Activated CD4-positive, alpha-beta T cell treated with anti-CD3 and anti-CD28 coated beads, Interleukin-10, Interleukin-2, amounts not matched to agents 100 ng/mL and 50 ng/mL, durations not matched to agents 16 hours and 8 hours (primary cell): Measurements from ENCODE around the gene CENPX.
"Not testable (repeated sequence)": the region's sequence is repeated elsewhere in the genome, so short reads cannot be mapped to it uniquely, and the experiment has no call there.

ENCODE experiments used
- DNase-seq: peaks from one replicate; pipeline ENCODE4 v3.0.0-alpha.2; 2020

Gene CENPX

DNA sequence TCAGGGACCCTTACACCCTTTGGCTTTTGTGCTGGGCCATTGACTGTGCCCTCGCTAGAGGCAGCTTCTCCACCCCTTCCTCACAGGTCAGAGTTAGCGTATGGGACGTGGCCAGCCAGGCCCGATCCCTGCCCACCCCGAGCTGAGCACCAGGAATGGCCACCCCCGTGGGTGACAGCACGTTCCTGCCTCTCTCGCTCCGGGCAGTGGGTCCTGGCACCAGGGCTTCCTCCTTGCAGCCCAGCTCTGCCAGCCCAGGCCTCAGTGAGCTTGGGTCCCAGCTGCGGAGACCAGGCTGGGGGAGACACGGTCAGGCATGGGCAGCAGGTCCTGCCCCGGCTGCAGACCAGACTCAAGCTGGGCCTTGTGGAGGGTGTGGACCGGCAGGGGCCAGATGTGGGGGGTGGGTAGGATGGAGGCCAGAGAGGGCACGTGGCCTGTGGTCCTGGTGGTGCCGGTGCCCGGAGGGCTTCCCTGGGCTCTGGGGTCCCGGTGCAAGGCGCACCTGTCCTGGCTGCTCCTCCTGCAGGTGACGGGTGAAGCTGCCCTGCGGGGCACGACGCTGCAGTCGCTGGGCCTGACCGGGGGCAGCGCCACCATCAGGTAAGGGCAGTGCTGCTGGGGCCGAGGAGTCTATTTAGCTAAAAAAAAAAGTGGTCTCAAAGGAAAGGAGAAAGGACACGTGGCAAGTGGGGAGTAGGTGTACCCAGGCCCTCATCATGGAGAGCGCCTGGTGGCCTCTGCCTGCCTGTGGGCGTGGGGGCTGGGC lies 27.0 kb downstream of the CENPX start:
- DNase-seq: no peak

DNA sequence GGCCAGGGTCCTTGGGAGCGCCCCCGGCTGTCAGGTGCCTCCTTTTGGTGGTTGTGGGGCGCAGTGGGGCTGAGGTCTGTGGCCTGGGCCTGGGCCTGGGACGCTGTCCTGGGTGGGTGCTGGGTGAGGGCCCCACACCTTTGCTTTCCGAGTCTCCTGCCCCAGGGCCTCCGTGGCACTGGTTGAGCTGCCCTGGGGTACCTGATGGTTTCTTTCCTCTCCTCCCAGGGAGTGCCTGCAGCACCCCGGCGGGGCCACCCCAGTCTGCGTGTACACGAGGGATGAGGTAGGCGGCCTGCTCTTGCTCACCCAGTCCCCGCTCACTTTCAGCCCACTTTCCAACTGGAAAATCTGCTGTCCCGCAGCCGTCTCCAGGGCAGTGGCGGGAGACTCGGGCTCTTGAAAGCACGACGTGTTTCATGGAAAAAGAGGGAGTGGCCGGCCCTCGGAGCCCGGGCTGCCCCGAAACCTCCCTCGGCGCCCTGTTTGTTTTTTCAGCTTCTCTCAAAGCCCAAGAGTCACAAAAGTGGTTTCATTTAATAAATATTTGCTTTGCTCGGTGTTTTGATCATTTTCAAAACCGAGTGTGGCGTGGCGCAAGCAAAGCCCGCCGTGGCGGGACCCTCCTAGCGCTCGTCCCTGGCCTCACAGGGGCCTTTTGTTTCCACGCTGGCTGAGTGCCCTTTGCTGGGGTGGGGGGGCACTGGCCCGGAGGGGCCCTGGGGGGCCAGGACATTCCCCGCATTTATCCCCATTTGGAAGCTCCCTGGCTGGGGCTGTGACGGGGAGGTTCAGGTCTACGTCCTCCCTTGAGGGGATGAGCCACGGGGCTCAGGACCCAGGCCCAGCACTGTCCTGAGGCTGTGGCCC lies 27.9 kb downstream of the CENPX start:
- no peak for DNase-seq

GRCh38 chr17:81993729-81994592 lies 28.7 kb downstream of the CENPX start:
- DNase-seq: no peak

DNA sequence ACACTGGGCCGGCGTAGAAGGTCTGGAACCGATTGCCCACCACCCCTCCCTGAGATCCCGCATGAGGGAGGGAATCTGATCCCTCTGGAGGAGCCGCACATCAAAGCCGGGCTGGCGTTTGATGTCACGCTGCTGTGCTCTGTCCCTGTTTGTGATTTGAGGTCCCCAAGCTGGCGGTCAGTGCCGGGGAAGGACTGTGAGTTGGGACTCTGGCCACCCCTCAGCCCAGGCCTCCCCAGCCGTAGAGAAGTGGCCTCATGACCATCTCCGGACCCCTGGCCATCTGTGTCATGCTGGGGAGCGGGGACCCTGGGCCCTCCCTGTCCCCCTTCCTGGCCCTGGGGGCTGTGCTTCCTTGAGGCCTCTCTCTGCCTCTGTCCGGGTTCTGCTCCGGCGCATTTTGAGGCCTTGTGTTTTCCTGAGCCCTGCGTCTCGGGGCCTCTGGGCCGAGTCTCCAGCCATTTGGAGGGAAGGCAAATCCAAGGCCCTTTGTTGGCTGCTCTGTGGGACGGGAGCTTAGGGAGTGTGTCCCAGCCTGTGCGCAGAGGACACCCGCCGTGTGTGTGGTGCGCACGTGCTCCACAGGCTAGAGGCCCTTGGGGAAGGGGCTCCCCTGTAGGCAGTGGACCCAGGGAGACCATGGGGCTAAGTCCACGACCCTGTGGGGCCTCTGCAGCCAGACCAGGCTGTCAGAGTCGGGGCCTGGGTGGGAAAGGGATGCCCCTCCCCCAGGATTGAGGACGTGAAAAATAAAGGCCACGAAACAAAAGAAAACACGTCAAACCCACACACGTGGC lies 30.2 kb downstream of the CENPX start:
- DNase-seq: no peak

- DNase-seq: no peak
These were observed 30.9 kb downstream of the CENPX start for GRCh38 chr17:81991684-81992305.

DNA sequence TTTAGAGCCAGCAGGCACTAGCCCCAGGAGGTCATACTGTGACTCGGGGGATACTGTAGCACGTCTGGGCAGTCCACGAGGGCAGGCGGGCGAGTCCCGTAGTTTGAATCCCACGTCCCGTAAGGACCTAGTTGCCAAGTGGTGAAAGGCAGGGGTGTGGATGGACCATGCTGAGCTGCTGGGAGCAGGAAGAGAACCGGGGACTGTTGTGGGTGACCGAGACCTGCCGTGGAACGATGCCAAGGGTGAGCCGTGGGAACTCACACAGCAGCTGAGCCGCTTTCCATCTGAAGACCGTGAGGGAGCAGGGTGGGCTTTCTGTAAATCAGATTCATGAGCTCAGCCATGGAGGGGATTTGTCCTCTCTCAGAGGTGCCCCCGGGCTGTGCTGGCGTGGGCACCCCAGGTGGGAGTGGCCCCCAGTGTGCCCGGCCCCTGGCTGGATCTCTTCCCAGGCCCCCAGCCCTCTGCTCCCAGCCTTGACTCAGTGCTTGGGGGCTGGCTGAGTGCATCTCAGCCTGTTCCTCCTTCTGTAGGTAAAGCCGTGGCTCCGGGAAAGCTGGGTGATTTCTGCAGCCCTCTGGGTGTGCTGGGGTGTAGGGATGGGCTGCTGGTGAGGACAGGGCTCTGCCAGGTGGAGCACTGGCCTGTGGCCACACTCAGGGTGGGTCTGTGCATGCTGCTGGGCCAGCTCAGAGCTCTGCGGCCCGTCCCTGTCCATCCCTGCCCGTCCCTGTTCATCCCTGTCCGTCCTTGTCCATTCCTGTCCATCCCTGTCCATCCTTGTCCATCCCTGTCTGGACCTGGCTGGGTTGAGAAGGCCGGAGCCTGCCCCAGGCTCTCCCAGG lies 31.6 kb downstream of the CENPX start:
- no peak for DNase-seq

DNA sequence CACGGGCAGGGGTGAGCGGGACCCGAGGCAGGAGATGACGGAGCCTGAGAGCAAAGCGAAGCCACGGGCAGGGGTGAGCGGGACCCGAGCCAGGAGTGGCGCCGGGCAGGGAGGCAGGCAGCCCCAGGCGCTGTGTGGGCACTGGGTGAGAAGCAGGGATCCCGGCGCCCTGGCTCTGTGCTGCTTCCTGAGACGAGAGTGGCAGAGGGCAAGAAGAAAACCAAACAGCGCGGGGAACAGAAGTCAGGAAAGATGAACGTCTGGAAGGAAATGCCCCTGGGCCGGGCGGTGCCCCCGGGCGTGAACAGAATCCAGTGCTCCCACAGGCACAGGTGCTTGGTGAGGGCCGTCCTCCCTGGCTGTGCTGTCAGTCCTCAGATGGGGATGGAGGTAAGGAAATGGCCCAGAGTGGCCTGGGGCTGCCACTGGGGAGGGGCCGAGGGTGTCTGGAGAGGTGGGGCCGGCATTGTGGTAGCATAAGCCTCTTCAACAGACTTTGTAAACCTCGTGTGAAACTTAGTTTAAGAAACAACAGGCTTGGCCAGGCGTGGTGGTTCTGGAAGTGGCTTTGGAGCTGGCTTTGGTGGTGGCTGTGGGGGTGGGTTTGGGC lies 35.4 kb downstream of the CENPX start:
- DNase-seq: no peak

- DNase-seq: no peak
These were observed 36.1 kb downstream of the CENPX start for GRCh38 chr17:81986606-81987005.

DNA sequence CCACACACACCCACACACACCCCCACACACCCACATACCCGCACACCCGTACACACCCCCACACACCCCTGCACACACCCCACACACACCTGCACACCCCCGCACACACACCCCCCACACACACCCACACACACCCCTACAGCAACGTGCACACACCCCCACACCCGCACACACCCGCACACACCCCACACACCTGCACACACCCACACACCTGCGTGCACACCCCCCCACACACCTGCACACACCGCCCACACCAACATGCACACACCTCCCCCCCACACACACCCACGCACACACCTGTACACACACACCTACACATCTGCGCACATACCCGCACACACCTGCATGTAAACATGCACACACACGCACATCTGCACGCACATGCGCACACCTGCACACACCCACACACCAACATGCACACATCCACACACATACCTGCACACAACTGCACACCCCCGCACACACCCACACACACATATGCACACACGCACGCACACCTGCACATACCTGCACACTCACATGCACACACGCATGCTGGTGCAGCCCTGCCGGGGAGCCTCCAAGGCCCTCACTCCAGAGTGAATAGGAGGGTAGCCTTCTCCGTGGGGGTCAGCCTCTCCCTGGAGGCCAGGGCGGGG lies 37.8 kb downstream of the CENPX start:
- no peak for DNase-seq

GRCh38 chr17:81983639-81984373 lies 38.9 kb downstream of the CENPX start:
- DNase-seq: no peak

DNA sequence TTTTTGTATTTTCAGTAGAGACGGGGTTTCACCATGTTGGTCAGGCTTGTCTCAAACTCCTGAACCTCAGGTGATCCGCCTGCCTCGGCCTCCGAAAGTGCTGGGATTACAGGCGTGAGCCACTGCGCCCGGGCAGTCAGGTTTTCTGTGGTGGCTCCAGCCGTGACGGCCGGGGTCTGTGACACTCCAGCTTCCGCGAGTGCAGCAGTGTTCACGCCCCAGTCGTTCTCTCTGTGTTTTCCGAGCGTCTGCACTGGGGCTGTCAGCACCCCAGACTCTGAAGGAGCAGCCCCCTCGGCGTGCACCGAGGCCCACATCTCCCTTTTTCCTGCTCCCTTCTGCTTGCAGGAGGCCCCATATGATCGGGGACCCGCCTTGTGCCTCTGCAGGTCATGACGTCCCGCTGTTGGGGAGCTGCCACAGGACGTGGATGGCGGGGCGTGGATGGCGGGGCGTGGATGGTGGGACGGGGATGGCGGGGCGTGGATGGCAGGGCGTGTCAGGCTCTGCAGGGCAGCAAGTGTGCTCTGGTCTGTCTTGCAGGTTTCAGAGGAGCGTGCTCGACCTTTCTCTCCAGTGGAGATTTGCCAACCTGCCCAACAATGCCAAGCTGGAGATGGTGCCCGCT lies 39.6 kb downstream of the CENPX start:
- no peak for DNase-seq

GRCh38 chr17:81981511-81981910 lies 41.2 kb downstream of the CENPX start:
- not testable (repeated sequence) for DNase-seq

DNA sequence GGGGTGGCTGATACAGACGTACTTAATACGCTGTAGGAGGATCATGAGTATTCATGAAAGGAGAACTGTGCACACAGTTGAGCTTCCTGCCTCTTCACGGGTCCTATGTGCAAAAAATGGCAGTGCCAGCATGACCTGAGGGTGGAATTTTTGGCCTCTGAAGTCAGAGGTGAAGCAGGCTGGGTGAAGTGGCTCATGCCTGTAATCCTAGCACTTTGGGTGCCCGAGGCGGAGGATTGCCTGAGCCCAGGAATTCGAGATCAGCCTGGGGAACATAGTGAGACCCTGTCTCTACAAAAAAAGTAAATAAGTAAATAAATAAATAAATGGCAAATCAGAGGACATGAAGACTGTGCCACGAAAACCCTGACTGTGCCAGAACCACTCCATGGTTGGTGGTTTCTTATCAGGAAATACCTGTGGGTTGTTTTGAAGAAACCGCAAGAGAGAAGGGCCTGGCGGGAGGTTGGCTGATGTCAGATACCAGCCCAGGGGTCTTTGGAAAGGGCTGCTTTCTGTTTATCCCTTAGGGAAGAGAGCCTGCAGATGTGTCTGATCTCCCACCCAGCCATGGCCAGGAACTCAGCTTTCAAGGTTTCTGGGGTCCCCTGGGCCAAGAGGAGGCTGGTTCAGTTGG lies 41.9 kb downstream of the CENPX start:
- peak; percentile 26 for DNase-seq

- DNase-seq: no peak
These were observed 42.6 kb downstream of the CENPX start for GRCh38 chr17:81980122-81980521.

GRCh38 chr17:81978524-81979298 lies 44.0 kb downstream of the CENPX start:
- DNase-seq: no peak

DNA sequence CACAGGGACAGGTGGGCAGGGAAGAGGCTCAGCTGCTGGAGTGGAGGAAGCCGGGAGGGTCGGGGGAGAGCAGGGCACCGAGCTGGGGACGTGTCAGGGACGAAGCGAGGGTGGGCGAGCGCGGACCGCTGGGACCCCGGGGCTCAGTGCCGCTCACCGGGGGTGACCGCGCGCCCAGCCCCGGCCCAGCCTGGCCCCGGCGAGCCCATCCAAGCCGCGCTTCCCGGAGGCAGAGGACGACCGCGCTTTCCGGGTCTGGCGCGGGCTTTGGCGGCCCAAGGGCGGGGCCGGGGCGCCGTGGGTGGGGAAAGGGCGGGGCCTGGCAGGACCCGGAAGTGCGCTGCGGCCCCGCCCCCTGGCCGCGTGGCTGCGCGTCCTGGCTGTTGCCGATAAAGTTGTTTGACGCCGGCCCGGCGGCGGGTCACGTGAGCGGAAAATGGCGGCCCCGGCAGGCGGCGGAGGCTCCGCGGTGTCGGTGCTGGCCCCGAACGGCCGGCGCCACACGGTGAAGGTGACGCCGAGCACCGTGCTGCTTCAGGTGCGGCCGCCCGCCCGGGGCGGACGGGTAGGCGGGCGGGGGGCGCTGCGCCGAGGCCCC lies 45.4 kb downstream of the CENPX start, which contains the start of gene ASPSCR1:
Gene ASPSCR1 (plus strand): TSS at position 419 of the 598 bp plus-strand sequence. CDS start 18 bp downstream, at position 437.
- DNase-seq: peak; percentile 95
